RPMI8226 (cell line): ENCODE results near the gene PPIE.
"Not testable (repeated sequence)": the region's sequence is repeated elsewhere in the genome, so short reads cannot be mapped to it uniquely, and the experiment has no call there.

Experiments
- DNase-seq: peaks from one replicate; pipeline ENCODE4 v3.0.0-alpha.2; 2015

Gene PPIE

DNA sequence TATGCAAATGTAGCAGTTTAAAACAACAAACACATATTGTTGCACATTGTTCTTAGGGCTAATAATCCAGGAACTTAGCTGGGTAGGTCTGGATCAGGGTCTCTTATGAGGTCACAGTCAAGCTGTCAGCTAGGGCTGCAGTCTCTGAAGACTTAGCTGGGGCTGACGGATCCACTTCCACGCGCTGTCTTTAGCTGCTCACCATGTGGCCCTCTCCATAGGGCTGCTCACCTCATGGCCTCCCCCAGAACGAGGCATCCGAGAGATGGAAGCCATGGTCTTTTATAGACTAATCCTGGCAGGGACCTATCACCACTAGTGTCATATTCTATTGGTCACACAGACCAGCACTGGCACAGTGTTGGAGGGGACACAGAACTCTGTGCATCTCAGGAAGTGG lies 41.1 kb downstream of the PPIE start:
- no peak for DNase-seq

DNA sequence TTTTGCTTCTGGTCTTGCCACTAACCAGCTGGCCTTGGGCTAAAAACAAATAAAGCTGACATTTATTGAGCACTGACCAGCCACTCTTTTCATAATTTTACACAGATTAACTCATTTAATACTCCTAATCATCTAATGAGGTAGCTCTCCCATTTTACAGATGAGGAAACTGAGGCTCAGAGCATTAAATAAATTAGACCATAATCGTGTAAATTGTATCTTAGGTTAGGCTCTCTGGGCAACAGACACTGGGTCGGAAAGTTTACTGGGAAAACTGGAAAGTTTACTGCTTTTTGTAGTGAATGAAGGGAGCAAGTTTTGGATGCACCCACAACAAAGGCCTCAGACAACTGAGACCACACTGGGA lies 42.6 kb downstream of the PPIE start:
- DNase-seq = no peak

DNA sequence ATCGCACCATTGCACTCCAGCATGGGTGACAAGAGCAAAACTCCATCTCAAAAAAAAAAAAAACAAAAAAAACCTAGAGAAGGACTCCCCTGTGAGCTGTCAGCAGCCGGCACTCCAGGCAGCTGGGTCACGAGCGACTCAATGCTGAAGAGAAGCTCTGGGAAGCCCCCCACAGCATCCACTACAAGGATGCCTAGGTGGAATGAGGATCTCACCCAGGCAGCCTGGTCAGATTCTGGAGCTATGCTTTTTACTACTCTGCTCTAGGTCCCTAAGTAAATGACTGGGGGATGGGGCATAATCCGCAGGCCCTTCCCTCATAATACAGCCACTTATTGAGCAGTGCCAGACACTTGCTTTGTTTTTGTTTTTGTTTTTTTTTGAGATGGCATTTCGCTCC lies 43.4 kb downstream of the PPIE start:
- no peak for DNase-seq

DNA sequence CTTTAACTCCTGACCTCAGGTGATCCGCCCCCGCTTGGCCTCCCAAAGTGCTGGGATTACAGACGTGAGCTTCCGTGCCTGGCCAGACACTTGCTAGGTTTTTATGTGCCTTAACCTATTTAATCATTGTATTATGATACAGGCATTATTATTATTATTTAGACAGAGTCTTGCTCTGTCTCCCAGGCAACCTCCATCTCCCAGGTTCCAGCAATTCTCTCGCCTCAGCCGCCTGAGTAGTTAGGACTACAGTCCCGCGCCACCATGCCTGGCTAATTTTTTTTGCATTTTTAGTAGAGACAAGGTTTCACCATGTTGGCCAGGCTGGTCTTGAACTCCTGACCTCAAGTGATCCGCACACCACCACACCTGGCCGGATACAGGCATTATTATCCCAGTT lies 44.0 kb downstream of the PPIE start:
- not testable (repeated sequence) for DNase-seq

DNA sequence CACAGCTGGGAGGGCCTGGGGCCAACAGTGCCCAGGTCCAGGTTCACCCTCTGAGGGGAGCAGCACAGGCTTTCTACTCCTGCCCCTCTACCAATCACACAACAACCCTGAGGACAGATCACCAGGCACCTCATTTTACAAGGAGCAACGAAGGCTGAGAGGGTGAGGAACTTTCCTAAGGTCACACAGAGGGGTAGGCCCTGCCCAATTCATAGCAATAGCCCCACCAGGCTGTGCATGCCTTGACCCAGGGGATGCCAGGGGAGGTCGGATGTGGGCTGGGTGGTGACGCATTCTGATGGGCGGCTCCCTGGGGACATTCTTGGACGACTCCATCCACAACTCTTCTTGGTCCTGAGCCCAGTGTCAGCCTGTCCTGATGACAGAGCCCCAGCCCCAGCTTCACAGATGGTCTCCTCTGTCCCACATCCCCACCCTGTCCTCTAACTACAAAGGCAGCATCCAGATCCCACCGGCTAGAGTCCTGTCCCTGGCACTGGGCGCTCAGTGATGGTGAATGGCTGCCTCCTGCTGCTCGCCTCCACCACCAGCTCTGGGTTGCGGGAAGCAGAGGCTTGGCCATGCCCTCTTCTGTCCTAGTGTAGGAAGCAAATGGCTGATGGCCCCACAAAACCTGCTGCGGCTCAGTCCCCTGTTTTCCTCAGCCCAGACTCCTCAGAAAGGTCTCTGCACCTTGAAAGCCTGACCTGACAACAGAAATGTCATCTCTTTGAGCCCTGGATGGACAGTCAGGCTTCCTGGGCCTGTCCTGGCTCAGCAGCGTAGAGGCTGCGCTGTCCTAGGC lies 47.8 kb downstream of the PPIE start:
- not testable (repeated sequence) for DNase-seq

DNA sequence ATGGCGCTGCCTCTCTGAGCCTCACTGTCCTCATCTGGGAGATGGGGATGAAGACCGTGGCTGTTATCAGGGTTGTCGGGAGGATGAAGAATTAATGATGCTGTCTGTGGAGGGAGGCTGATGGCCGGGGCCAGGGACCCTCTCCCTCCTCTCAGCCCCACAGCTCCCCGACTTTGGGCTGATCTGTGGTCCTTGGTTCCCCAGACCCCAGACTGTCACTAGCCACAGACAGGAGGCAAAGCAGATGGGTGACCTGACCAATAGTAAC lies 48.4 kb downstream of the PPIE start:
- DNase-seq = not testable (repeated sequence)

DNA sequence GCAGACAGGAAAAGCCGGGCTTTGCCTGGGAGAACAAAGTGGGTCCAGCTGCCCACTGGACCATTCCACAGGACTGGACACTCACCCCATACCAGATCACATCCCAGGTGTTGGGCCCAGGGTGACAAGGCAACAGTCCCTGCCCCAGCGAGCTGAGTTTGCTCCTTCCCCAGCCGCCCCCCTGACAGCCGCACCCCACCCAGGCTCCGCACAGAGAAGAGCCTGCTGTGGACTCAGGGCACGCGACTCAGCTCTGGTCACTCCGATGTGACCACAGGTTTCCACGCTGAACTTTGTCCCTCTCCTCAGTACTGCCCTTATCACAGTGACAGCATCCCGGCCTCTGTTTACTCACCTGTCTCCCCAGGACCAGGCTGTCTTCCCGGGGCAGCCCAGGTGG lies 48.8 kb downstream of the PPIE start:
- DNase-seq = no peak

DNA sequence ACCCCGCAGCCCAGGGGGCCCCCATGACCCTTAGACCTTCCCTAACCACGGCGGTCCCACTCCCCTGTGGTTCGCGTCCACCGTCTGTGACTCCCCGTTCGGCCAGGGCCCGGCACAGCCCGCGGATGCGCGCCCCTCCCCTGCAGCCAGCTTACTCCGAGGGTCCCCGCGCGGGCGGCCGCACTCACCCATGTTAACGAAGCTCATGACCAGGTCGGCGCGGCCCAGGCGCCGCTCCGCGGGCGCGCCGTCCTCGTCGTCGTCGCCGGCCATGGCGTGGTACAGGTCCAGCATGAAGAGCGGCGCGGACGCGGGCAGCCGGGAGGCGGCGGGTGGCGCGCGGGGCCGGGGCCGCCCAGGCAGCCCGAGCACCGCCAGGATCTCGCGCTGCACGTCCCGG lies 49.3 kb downstream of the PPIE start:
- not testable (repeated sequence) for DNase-seq

DNA sequence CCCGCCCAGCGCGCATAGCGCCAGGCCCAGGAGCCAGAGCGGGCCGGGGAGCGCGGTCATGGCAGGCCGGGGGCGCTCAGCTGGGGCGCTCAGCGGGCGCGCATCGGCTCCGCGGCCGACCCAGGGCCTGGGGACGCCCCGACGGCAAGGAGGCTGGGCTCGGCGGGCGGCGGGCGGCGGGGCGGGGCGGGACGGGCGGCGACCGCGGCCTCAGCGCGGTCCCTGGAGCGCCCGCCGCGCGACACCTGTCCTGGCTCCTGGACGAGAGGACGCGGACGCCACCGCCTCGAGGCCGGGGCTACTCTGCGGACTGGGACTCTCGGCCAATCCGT lies 49.7 kb downstream of the PPIE start:
- no peak for DNase-seq

DNA sequence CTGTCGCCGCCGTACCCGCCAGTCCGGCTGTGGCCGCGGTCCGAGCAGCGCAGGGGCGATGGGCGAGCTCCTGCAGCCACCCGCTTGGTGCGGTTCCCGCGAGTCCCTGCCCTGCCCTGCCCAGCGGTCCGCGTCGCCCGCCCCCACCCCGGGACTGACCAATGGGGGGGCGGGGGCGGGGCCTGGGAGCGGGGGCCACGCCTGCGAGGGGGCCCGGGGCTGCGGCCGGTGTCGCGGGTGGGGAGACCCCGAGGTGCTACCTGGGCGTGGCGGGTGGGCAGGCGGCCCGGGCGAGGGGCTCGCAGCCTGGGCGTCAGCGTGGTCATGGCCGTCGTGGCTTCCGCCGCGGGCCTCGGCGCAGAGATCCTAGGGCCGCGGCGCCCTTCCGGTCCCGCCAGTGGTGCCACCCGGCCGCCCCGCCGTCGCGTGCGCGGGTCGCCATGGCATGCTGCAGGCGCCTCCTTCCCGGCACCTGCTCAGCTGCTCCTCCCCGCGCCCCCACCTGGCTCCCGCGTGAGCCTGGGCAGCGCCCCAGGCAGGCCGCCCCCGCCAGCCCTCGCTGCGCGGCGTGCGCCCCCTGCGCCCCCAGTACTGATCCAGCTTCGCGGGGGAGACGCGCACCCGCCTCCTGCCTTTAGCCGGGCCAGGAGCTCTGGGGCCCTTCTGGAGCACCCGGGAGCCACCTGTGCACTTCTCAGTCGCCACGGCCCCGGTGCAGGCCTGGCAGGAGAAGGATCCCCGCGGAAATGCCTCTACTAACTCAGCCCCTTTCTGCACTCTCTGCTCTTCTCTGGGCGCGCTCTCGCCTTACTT lies 50.3 kb downstream of the PPIE start, which contains the start of gene BMP8B:
TSS of gene BMP8B (minus strand) at position 108 of the 813 bp plus-strand sequence. CDS start 380 bp downstream, outside the sequence.
- peak; percentile 88 for DNase-seq

DNA sequence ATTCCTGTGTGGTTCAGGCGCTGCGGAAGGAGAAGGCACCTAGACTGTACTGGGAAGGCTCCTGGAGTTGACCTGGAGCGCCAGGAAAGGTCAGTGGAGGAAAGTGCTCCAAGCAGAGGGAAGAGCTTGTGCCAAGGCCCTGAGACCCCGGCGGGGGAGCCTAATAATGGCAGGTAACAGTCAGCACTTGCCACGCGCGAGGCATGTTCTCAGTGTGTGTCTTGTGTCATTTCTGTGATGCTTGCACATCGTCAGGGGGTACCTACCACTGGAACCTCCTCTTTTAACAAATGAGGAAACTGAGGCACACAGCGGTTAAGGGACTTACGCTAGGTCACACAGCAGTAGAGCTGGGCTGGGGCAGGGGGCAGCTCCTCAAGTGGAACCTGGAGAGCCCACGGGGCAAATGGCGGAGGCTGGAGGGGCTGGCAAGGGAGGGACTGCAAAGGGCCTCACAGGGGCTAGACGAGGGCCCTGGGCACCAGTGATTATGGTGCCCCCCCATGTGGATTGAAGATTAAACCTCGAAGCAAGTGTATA lies 51.0 kb downstream of the PPIE start:
- no peak for DNase-seq

DNA sequence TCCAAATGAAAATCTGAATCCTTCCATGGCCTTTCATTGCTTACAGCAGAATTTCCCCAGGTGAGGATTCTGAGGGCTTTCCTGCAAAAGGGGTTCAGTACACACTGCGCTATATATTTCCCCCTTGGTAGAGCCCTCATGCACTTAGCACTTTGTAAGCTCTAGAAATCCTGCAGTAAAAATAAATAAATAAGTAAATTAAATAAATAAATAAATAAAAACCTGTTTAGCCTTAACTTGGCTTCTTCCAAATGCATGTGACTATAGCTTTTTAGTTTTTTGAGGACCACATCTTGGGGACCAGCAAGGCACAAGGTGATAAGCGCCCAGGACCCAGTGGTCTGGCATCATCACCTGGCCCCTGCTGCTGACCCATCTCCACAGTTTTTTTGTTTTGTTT lies 53.2 kb downstream of the PPIE start:
- DNase-seq = no peak

DNA sequence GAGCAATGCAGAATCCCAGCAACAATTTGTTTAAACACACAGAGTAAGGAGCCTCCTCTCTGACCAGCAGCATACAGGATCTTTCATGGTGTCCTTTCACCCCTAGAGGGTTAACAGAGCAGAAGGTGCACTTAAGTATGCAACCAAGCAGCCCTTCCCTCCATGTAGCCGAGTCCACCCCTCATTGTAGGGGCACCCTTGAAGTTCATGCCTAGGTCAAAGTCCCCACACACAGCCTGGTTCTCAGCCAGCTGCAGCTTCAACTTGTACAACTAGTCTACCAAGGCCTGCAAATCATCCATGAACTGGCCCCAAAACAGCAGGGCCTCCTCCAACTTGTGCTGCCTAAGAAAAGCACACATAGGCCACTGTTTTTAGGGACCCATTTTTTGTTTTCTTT lies 57.0 kb downstream of the PPIE start:
- no peak for DNase-seq

DNA sequence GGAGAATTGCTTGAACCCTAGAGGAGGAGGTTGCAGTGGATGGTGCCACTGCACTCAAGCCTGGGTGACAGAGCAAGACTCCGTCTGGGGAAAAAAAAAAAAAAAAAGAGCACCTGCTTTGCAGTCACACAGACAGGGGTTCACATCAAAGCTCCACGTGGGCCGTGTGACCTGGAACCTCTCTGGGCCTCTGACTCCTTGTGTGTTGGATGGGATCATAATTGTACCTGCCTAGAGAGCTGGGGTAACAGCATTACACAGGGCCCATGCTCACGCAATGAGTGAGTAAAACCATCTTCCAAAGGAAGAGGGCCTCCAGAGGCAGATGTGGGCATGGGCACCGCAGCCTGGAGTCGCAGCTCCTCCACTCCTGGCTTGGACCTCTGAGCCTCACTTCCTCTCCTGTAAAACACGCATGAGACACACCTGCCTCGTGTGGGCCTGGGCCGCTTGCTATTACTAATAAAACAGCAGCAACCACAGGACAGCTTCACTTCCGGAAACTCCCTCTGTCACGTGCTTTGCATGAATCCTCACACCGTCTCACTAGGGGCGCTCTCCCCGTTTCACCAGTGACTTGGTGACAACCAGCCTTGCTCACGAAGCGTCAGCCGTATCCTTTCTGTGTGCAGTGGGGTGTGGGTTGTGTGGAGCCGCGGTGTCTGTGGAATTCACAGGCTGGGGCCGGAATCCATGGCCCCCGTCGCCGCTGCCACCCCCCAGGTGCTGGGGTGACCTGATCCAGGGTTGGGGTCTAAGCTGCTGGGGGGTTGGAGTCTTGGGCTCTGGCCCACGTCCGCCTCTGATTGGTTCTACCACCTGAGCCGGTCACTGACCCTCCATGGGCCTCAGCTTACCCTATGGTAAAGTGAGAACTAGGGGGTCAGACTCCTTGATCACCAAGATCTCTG lies 60.4 kb downstream of the PPIE start:
- peak; percentile 97 for DNase-seq

DNA sequence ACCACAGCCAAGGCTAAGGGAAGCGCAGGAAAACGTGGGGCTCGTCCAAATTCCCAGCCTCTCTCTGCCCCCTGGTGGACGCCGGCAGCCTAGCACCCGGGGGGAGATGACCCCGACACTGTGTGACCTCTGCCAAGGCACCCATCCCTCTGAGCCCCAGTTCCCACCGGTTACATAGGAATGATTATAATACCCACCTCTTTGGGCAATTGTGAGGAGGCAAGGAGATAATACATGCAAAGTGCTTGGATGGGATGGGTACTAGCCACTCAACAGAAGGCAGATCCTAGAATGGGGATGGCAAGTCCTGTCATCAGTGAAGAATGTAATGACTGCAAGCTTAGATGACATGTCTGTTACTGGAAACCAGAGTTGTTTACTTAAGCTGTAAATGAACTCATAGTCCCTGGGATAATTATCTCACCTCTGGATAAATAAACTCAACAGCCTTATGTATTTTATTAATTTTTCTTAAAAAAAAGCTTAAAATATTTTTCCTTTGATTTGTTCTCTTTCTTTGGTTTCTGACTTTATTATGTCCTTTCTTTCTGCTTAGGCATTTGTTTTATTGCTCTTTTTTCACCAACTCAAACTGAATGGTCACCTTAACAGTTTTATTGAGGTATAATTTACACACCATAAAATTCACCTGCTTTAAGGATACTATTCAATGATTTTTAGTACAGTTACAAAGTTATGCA lies 61.2 kb downstream of the PPIE start:
- DNase-seq = peak; percentile 82

DNA sequence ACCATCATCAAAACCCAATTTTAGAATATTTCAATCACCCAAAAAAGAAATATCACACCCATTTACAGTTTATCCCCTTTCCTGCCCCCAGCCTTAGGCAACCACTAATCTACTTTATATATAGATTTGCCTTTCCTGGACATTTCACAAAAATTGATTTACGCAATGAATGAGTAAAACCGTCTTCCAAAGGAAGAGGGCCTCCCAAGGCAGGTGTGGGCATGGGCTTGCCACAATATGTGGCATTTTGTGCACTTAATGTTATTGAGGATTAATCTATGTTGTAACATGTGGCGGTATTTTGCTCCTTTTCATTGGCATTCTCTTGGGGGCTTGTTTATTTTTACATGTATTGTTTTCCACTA lies 61.8 kb downstream of the PPIE start:
- DNase-seq = no peak

DNA sequence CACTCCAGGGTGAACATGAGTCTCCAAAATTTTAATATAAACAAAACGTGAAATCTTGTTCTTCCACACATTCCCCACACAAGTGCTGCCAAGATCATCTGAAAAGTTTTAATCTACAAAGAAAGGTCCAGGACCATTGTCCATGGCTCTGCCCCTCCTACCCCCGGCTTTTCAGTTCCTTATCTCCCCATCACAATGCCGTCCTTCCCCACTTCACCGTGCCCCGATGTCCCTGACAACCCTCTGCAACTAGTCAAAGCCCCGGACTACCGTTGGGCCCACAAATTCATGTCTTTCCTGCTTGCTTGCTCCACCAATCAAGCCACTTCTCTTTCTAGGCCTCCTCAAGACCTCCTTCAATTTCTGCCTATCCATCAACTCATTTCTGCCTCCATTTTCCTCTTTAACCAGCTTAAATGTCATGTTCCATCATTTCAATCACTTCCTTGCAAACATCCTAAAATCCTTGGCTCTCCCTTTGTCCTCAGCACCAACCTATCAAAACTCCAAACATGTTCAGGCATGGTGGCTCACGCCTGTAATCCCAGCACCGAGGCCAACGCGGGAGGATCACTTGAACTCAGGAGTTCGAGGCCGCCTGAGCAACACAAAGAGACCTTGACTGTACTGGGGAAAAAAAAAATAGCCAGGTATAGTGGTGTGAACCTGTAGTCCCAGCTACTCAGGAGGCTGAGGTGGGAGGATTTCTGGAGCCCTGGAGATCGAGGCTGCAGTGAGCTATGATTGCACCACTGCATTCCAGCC lies 64.0 kb downstream of the PPIE start:
- no peak for DNase-seq

DNA sequence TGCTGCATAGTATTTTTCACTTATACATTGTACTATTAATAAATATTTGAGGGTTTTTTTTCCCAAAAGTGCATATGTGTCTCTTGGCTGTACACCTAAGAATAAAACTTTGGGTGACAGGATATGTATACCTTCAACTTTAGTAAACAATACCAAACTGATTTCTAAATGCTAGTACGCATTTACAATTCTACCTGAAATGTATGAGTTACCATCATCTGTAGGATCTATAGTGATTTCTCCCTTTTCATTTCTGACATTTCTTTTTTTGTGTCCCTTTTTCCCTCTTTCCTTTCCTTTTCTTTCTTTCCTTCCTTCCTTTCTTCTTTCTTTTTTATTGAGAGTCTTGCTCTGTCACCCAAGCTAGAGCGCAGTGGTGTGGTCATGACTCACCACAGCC lies 66.7 kb downstream of the PPIE start:
- no peak for DNase-seq

DNA sequence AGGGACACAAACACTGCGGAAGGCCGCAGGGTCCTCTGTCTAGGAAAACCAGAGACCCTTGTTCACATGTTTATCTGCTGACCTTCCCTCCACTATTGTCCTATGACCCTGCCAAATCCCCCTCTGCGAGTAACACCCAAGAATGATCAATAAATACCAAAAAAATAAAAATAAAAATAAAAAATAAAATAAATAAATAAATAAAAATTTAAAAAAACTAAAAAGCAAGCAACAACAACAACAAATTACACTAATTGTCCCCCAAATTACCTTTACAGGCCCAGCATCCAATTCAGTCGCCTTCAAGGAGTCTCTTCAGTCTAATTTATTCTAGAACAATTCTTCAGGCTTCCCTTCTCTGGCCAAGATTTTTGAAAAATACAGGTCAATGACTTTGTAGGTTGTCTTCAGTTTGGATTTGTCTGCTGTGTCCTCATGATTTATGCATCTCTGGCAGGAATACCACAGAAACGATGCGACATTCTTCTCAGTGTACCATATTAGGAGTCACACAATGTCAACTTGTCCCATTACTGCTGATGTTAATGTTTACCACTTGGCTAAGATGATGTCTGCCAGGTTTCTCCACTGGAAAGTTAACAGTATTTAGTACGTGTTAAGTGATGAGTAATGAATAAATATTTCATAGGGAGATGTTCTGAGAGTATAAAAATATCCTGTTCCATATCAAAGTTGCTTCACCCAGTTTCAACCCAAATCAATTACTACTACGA lies 70.3 kb downstream of the PPIE start:
- DNase-seq = no peak

DNA sequence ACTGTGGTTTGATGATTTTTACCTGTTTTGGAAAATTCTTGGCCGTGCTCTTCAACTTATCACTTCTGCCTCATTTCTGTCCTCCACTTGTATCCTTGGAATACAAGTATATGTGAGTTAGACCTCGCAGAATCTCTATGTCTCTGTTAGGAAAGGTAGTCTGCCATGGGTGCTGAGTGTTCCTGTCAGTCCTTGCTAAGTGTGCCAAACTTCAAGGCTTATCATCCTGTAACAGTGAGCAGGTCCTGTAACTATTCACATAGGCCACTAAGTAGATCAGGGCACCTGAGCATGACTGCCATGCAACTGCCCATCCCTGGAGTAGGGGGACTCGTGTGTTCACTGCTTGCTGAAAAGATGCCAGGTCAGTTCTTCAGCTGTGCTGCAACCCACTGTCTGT lies 74.2 kb downstream of the PPIE start:
- DNase-seq = no peak
